Stimulated activated CD8-positive, alpha-beta memory T cell treated with anti-CD3 and anti-CD28 coated beads, Interleukin-7, amount 100 ng/mL, for 4 hours (primary cell): ENCODE results near the gene QARS1.

Source experiments
- DNase-seq, 2 donors: peaks; one replicate each; pipeline ENCODE4 v3.0.0-alpha.2; 2020; ENCODE audit warnings: low read depth in 2 of 2

QARS1 gene

GRCh38 chr3:49104427-49105291, at the start of gene QARS1:
QARS1 (minus strand) TSS chr3:49104757; CDS start chr3:49104733, 24 bp downstream.
- peak; percentile 78 to 81 for DNase-seq

- no peak for DNase-seq
Measured at GRCh38 chr3:49153349-49153912, 48.9 kb upstream of the QARS1 start.

- no peak for DNase-seq
Measured at GRCh38 chr3:49151610-49152009, 47.1 kb upstream of the QARS1 start.

- DNase-seq: no peak
Measured at GRCh38 chr3:49148159-49148558, 43.6 kb upstream of the QARS1 start.

GRCh38 chr3:49140080-49140479, 35.5 kb upstream of the QARS1 start:
- no peak for DNase-seq

GRCh38 chr3:49135499-49135898, 30.9 kb upstream of the QARS1 start:
- no peak for DNase-seq

GRCh38 chr3:49134471-49135265, 30.1 kb upstream of the QARS1 start:
- no peak for DNase-seq

GRCh38 chr3:49133226-49133951, 28.8 kb upstream of the QARS1 start:
- no peak for DNase-seq

GRCh38 chr3:49132437-49133225, 28.1 kb upstream of the QARS1 start, which contains the start of gene LAMB2:
LAMB2 (minus strand) TSS chr3:49133050; CDS start chr3:49132867, 183 bp downstream.
- no peak for DNase-seq

- DNase-seq: no peak
Measured at GRCh38 chr3:49132073-49132436, 27.5 kb upstream of the QARS1 start.

- no peak for DNase-seq
Measured at GRCh38 chr3:49131576-49131975, 27.0 kb upstream of the QARS1 start.

- no peak for DNase-seq
Measured at GRCh38 chr3:49131040-49131439, 26.5 kb upstream of the QARS1 start.

- DNase-seq: no peak
Measured at GRCh38 chr3:49124991-49125670, 20.6 kb upstream of the QARS1 start.

GRCh38 chr3:49124203-49124602, 19.6 kb upstream of the QARS1 start:
- DNase-seq: no peak

- DNase-seq: no peak
Measured at GRCh38 chr3:49123687-49124086, 19.1 kb upstream of the QARS1 start.

GRCh38 chr3:49122886-49123545, 18.5 kb upstream of the QARS1 start:
- DNase-seq: no peak

GRCh38 chr3:49122451-49122850, 17.9 kb upstream of the QARS1 start:
- no peak for DNase-seq

GRCh38 chr3:49122022-49122421, 17.5 kb upstream of the QARS1 start:
- DNase-seq: no peak

GRCh38 chr3:49121132-49121736, 16.7 kb upstream of the QARS1 start:
- DNase-seq: no peak
